ENCODE measurements around the gene FFAR4. TPM values are rescaled to one million over a fixed set of nuclear protein-coding genes. Genes with fewer than 3 reads are reported as not detected.

FFAR4 gene
- total and polyA plus RNA-seq, 2 donors (not counting 1 experiment from before 2014, with no cell fraction given), result not detected

DNA sequence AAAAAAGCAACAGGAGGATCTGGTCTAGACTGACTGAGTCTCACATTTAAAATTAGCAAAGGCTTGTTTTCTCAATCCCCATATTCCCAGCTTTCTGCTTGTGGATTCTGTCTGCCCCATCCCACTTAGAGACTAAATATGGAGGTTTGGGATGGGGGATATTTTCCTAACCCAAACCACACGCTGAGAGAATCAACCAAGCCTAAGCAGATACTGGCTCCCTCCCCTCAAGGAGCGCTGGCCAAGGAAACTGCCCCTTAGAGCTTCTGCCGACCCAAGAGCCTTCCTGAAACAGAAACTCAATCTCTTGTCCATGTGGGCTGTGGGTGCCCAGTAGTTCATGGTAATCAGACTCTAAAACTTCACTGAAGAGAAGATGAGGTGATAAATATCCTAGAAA is 3.9 kb downstream of the FFAR4 start:
- H3K27me3 ChIP-seq (ENCODE audit: control insufficient read depth, insufficient read depth, low read length), result peaks cover 38% of the 10 kb centered on the region

GRCh38 chr10:93572606-93573005 is 6.1 kb downstream of the FFAR4 start:
- Histone ChIP-seq H3K27ac (ENCODE audit: insufficient read depth, low read length) (no peak overlapping the region), H3K4me2 (ENCODE audit: extremely low read depth, insufficient read depth, low read length) (no peak overlapping the region), H3K4me3 (replicated peaks in 1 of 4; ENCODE audit: control extremely low read depth in 1 of 4, insufficient read depth in 1 of 4, low read depth in 3 of 4, low read length in 4 of 4) (no peak overlapping the region), H3K9me3 (ENCODE audit: control insufficient read depth, insufficient read depth, low read depth, low read length) (no peaks in the 10 kb centered on the region), H3K27me3 (ENCODE audit: control insufficient read depth, insufficient read depth, low read length) (peaks cover 32% of the 10 kb centered on the region), H3K4me1 (ENCODE audit: control insufficient read depth, extremely low read depth, insufficient read depth, low read length) (no peaks in the 10 kb centered on the region), H3K79me2 (ENCODE audit: control insufficient read depth, insufficient read depth, low read length) (no peaks in the 10 kb centered on the region), H2AFZ (ENCODE audit: low read length) (no peak overlapping the region), H4K20me1 (ENCODE audit: control insufficient read depth, extremely low read depth, insufficient read depth, low read length) (no peaks in the 10 kb centered on the region), H3K36me3 (ENCODE audit: control insufficient read depth, insufficient read depth, low read length) (no peaks in the 10 kb centered on the region), H3K9ac (ENCODE audit: insufficient read depth, low read length) (no peak overlapping the region)
- TF ChIP-seq CTCF (conservative IDR thresholded peaks at IDR 0.05 in 1 of 2, IDR thresholded peaks at IDR 0.05 in 1 of 2; ENCODE audit: low read depth in 1 of 2, low read length in 2 of 2) (no peak), EZH2 (IDR thresholded peaks at IDR 0.05; ENCODE audit: low read length, missing control alignments) (no peak)
- no peak for DNase-seq (ENCODE audit: low read depth in 2 of 2)

More for the DNA sequence above, 3.9 kb downstream of the FFAR4 start:
- no peaks in the 10 kb centered on the region for H4K20me1 ChIP-seq (ENCODE audit: control insufficient read depth, extremely low read depth, insufficient read depth, low read length)
- DNase-seq (ENCODE audit: low read depth in 2 of 2), result no peak
- H3K9me3 ChIP-seq (ENCODE audit: control insufficient read depth, insufficient read depth, low read depth, low read length), result no peaks in the 10 kb centered on the region
- no peak for TF ChIP-seq CTCF (conservative IDR thresholded peaks at IDR 0.05 in 1 of 2, IDR thresholded peaks at IDR 0.05 in 1 of 2; ENCODE audit: low read depth in 1 of 2, low read length in 2 of 2)
- no peak for TF ChIP-seq EZH2 (IDR thresholded peaks at IDR 0.05; ENCODE audit: low read length, missing control alignments)
- H2AFZ ChIP-seq (ENCODE audit: low read length), result no peak overlapping the region
- no peak overlapping the region for H3K9ac ChIP-seq (ENCODE audit: insufficient read depth, low read length)
- no peak overlapping the region for H3K4me3 ChIP-seq (replicated peaks in 1 of 4; ENCODE audit: control extremely low read depth in 1 of 4, insufficient read depth in 1 of 4, low read depth in 3 of 4, low read length in 4 of 4)
- H3K27ac ChIP-seq (ENCODE audit: insufficient read depth, low read length), result no peak overlapping the region
- H3K79me2 ChIP-seq (ENCODE audit: control insufficient read depth, insufficient read depth, low read length), result no peaks in the 10 kb centered on the region
- H3K4me2 ChIP-seq (ENCODE audit: extremely low read depth, insufficient read depth, low read length), result no peak overlapping the region
- H3K4me1 ChIP-seq (ENCODE audit: control insufficient read depth, extremely low read depth, insufficient read depth, low read length), result no peaks in the 10 kb centered on the region
- no peaks in the 10 kb centered on the region for H3K36me3 ChIP-seq (ENCODE audit: control insufficient read depth, insufficient read depth, low read length)

DNA sequence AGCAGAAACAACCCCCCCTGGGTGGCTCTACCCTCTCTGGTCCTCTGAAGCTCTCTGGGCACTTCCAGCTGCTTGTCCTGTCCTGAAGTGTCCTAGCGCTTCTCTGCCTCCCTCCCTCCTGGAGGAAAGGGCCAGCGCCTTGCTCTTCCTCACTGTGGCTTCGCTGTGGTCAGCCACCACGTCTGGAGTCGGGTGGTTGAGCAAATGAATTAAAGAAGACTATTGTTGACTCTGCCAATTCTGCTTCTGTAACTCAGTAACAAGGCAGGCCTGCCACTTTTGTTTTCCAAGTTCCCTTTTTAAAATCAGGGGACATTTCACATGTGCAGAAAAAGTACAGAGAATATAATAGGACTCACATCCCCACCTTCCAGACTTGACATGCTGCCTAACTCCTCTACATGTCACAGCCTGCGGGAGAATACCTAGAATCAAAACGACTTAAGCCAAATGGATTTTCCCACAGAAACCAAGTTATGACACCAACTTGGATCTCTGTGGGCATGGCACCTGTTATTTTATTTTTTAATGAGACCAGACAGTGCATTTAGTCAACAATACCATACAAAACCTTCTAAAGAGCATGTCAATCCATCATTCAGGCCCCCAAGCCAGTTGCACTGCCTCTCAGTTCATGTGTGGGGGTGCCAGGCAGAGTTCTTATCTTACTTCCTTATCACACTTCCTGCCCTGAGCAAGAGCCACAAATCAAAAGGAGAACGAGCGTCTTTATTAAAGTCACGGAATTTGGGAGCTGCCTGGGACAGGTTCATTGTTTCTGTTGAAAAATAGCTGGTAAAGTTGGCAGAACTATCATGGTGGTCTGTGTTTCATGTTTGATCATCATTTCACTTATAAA is 6.8 kb downstream of the FFAR4 start:
- TF ChIP-seq EZH2 (IDR thresholded peaks at IDR 0.05; ENCODE audit: low read length, missing control alignments) (no peak), CTCF (conservative IDR thresholded peaks at IDR 0.05 in 1 of 2, IDR thresholded peaks at IDR 0.05 in 1 of 2; ENCODE audit: low read depth in 1 of 2, low read length in 2 of 2) (no peak)
- no peak overlapping the region for H3K27ac ChIP-seq (ENCODE audit: insufficient read depth, low read length)
- no peak overlapping the region for H3K9ac ChIP-seq (ENCODE audit: insufficient read depth, low read length)
- H4K20me1 ChIP-seq (ENCODE audit: control insufficient read depth, extremely low read depth, insufficient read depth, low read length), result no peaks in the 10 kb centered on the region
- no peak overlapping the region for H3K4me3 ChIP-seq (replicated peaks in 1 of 4; ENCODE audit: control extremely low read depth in 1 of 4, insufficient read depth in 1 of 4, low read depth in 3 of 4, low read length in 4 of 4)
- H3K36me3 ChIP-seq (ENCODE audit: control insufficient read depth, insufficient read depth, low read length), result no peaks in the 10 kb centered on the region
- no peaks in the 10 kb centered on the region for H3K4me1 ChIP-seq (ENCODE audit: control insufficient read depth, extremely low read depth, insufficient read depth, low read length)
- H3K79me2 ChIP-seq (ENCODE audit: control insufficient read depth, insufficient read depth, low read length), result no peaks in the 10 kb centered on the region
- DNase-seq (ENCODE audit: low read depth in 2 of 2), result no peak
- H3K9me3 ChIP-seq (ENCODE audit: control insufficient read depth, insufficient read depth, low read depth, low read length), result no peaks in the 10 kb centered on the region
- no peak overlapping the region for H2AFZ ChIP-seq (ENCODE audit: low read length)
- H3K4me2 ChIP-seq (ENCODE audit: extremely low read depth, insufficient read depth, low read length), result no peak overlapping the region
- H3K27me3 ChIP-seq (ENCODE audit: control insufficient read depth, insufficient read depth, low read length), result peaks cover 25% of the 10 kb centered on the region

All from fibroblast of lung (primary cell).